WTC11 (cell line): ENCODE data around the gene BBOF1. TPM values are rescaled to one million over a fixed set of nuclear protein-coding genes. Genes with fewer than 3 reads are reported as not detected.

ENCODE experiments used
- ATAC-seq: fragments of 200-7000 bp; cut with Tn5 transposase; 2 replicates; pipeline ENCODE4 v1.10.0; 2021; ENCODE audit warnings: mild to moderate bottlenecking, moderate library complexity
- CTCF ChIA-PET: fragments of 300-600 bp; sonication (Branson Sonifier 250); formaldehyde crosslinking; loops from one replicate; lab custom pipeline; 2021; ENCODE audit warnings: antibody characterized with exemption; lab: Charles Lee
- POLR2A ChIA-PET: fragments of 350-600 bp; sonication (Branson Sonifier 250); formaldehyde crosslinking; loops from one replicate; lab custom pipeline; 2021; ENCODE audit warnings: antibody characterized with exemption; lab: Charles Lee
- DNase-seq: peaks from one replicate; pipeline ENCODE4 v3.0.0; 2021; ENCODE audit warnings: low spot score
- H3K27ac Mint-ChIP-seq: 2 replicates; pipeline ENCODE4 v1.8.0; 2021; ENCODE audit warnings: mixed read lengths
- H3K27me3 Mint-ChIP-seq: 2 replicates; pipeline ENCODE4 v1.8.0; 2021; ENCODE audit warnings: low read depth, mild to moderate bottlenecking, moderate library complexity, mixed read lengths
- H3K36me3 Mint-ChIP-seq: 2 replicates; pipeline ENCODE4 v1.8.0; 2021; ENCODE audit warnings: mixed read lengths
- H3K4me1 Mint-ChIP-seq: 2 replicates; pipeline ENCODE4 v1.8.0; 2022; ENCODE audit warnings: mixed read lengths
- H3K4me3 Mint-ChIP-seq: 2 replicates; pipeline ENCODE4 v1.8.0; 2021; ENCODE audit warnings: mild to moderate bottlenecking, moderate library complexity, mixed read lengths
- H3K9me3 Mint-ChIP-seq: 2 replicates; pipeline ENCODE4 v1.8.0; 2021; ENCODE audit warnings: mixed read lengths
- ATF1 ChIP-seq: sonication (generic); formaldehyde crosslinking; IDR thresholded peaks from 2 replicates; pipeline ENCODE4 v1.8.1; 2023; ENCODE audit warnings: mild to moderate bottlenecking, moderate library complexity, missing genetic modification reagents
- ETV6 ChIP-seq: sonication (generic); formaldehyde crosslinking; IDR thresholded peaks from 2 replicates; pipeline ENCODE4 v1.8.1; 2022; ENCODE audit warnings: mild to moderate bottlenecking, missing genetic modification reagents
- FOXP1 ChIP-seq: sonication (generic); formaldehyde crosslinking; IDR thresholded peaks from 2 replicates; pipeline ENCODE4 v1.8.0; 2022; ENCODE audit warnings: missing genetic modification reagents, mild to moderate bottlenecking, moderate library complexity, borderline replicate concordance
- FOXP4 ChIP-seq: sonication (generic); formaldehyde crosslinking; IDR thresholded peaks from 2 replicates; pipeline ENCODE4 v1.8.0; 2022; ENCODE audit warnings: mild to moderate bottlenecking, missing genetic modification reagents
- GTF2I ChIP-seq: fragments of 250-450 bp; sonication (Bioruptor Pico); conservative IDR thresholded peaks from 2 replicates; pipeline ENCODE4 v1.4.0; 2021; ENCODE audit warnings: mild to moderate bottlenecking
- HMGXB4 ChIP-seq: sonication (generic); formaldehyde crosslinking; IDR thresholded peaks from 2 replicates; pipeline ENCODE4 v1.8.1; 2023; ENCODE audit warnings: mild to moderate bottlenecking, moderate library complexity, missing genetic modification reagents
- MAX ChIP-seq: sonication (generic); formaldehyde crosslinking; IDR thresholded peaks from 2 replicates; pipeline ENCODE4 v1.8.0; 2022; ENCODE audit warnings: mild to moderate bottlenecking, missing genetic modification reagents
- MXD4 ChIP-seq: fragments of 250-450 bp; sonication (Bioruptor Pico); IDR thresholded peaks from 2 replicates; pipeline ENCODE4 v1.8.0; 2021; ENCODE audit warnings: mild to moderate bottlenecking, moderate library complexity, borderline replicate concordance
- NFATC4 ChIP-seq: fragments of 250-450 bp; sonication (Bioruptor Pico); IDR thresholded peaks from 2 replicates; pipeline ENCODE4 v1.9.0; 2021; ENCODE audit warnings: mild to moderate bottlenecking
- NFE2L1 ChIP-seq: sonication (generic); formaldehyde crosslinking; IDR thresholded peaks from 2 replicates; pipeline ENCODE4 v1.8.1; 2023; ENCODE audit warnings: missing genetic modification reagents
- PREB ChIP-seq: sonication (generic); formaldehyde crosslinking; IDR thresholded peaks from 2 replicates; pipeline ENCODE4 v1.8.1; 2022; ENCODE audit warnings: mild to moderate bottlenecking, missing genetic modification reagents, moderate library complexity, borderline replicate concordance
- RORB ChIP-seq: fragments of 250-450 bp; sonication (Bioruptor Pico); IDR thresholded peaks from 2 replicates; pipeline ENCODE4 v1.9.0; 2021; ENCODE audit warnings: mild to moderate bottlenecking
- SMAD4 ChIP-seq: sonication (generic); formaldehyde crosslinking; IDR thresholded peaks from 2 replicates; pipeline ENCODE4 v1.8.0; 2022; ENCODE audit warnings: mild to moderate bottlenecking, missing genetic modification reagents
- TEAD4 ChIP-seq: sonication (generic); formaldehyde crosslinking; IDR thresholded peaks from 2 replicates; pipeline ENCODE4 v1.8.0; 2022; ENCODE audit warnings: mild to moderate bottlenecking, missing genetic modification reagents
- ZBTB21 ChIP-seq: sonication (generic); formaldehyde crosslinking; IDR thresholded peaks from 2 replicates; pipeline ENCODE4 v1.8.1; 2023; ENCODE audit warnings: mild to moderate bottlenecking, missing genetic modification reagents, borderline replicate concordance
- ZNF121 ChIP-seq: sonication (generic); formaldehyde crosslinking; IDR thresholded peaks from 2 replicates; pipeline ENCODE4 v1.8.0; 2023; ENCODE audit warnings: missing genetic modification reagents
- ZNF232 ChIP-seq: sonication (generic); formaldehyde crosslinking; IDR thresholded peaks from 2 replicates; pipeline ENCODE4 v1.8.0; 2022; ENCODE audit warnings: mild to moderate bottlenecking, missing genetic modification reagents
- ZNF281 ChIP-seq: sonication (generic); formaldehyde crosslinking; IDR thresholded peaks from 2 replicates; pipeline ENCODE4 v1.8.0; 2023; ENCODE audit warnings: mild to moderate bottlenecking, missing genetic modification reagents
- ZNF317 ChIP-seq: sonication (generic); formaldehyde crosslinking; IDR thresholded peaks from 2 replicates; pipeline ENCODE4 v1.8.1; 2023; ENCODE audit warnings: low read depth, mild to moderate bottlenecking, moderate library complexity, missing genetic modification reagents, borderline replicate concordance
- ZNF425 ChIP-seq: fragments of 250-450 bp; sonication (Bioruptor Pico); conservative IDR thresholded peaks from 2 replicates; pipeline ENCODE4 v1.9.0; 2021; ENCODE audit warnings: mild to moderate bottlenecking
- total RNA-seq: library from RNA; stranded (reverse); gene quantifications from 3 replicates; pipeline ENCODE4 v1.2.3, GENCODE V29; 2021
- TF ChIP-seq, protein P1 (sequence below): sonication (generic); formaldehyde crosslinking; IDR thresholded peaks from 2 replicates; pipeline ENCODE4 v1.8.0; 2022; ENCODE audit warnings: mild to moderate bottlenecking, missing genetic modification reagents

The BBOF1 gene
- total RNA-seq, 1 experiment from 2014 or later, result 0.98 TPM

- H3K27me3 Mint-ChIP-seq, result no peaks in the 10 kb centered on the region
- peak overlapping the region; percentile 98 for H3K4me3 Mint-ChIP-seq
- TF ChIP-seq NFATC4 (CRISPR knock-in tag) (no peak), ETV6 (CRISPR knock-in tag) (no peak), GTF2I (CRISPR knock-in tag) (no peak), PREB (CRISPR knock-in tag) (no peak)
- TF ChIP-seq, all 79 proteins: peak for 0
- CTCF ChIA-PET, result no interaction called here
- Mint-ChIP-seq H3K9me3 (no peaks in the 10 kb centered on the region), H3K4me1 (peaks cover 14% of the 10 kb centered on the region), H3K27ac (peak overlapping the region; percentile 97), H3K36me3 (no peaks in the 10 kb centered on the region)
- POLR2A ChIA-PET, result no interaction called here
- DNase-seq (no peak), ATAC-seq (no peak)
Observed at GRCh38 chr14:74083161-74083560, 64.0 kb downstream of the BBOF1 start.

DNA sequence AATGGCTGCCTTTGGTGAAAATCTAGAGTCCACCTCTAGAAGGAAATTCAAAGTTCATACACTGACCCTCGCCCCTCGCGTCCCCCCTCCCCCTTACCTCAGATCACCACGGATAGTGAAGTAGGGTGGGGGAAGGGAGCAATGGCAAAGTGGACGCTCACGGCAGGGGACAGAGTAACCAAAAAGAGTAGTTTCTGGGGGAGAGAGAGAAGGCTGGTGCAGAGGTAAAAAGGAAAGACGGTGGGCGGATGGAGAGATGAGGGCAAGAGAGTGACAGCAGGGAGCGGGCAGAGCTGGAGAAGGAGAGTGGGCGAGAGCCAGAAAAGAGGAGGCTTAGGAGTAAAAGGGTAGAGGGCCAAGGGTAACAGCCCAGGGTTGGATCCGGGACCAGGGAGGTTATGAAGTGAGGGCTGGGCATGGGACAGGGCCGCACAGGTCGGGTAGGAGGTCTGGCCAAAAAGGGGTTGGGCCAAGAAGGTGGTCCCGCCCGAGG is 64.7 kb downstream of the BBOF1 start:
- no peak for TF ChIP-seq ZNF425 (CRISPR knock-in tag)
- peak; percentile 49; the same call in 1 of the 2 replicates for TF ChIP-seq ZBTB21 (CRISPR knock-in tag)
- no peak for TF ChIP-seq MXD4 (CRISPR knock-in tag)
- TF ChIP-seq MAX (CRISPR knock-in tag), result no peak
- no peak for TF ChIP-seq FOXP1 (CRISPR knock-in tag)
- no peak for TF ChIP-seq ZNF232 (CRISPR knock-in tag)
- TF ChIP-seq, protein P1, sequence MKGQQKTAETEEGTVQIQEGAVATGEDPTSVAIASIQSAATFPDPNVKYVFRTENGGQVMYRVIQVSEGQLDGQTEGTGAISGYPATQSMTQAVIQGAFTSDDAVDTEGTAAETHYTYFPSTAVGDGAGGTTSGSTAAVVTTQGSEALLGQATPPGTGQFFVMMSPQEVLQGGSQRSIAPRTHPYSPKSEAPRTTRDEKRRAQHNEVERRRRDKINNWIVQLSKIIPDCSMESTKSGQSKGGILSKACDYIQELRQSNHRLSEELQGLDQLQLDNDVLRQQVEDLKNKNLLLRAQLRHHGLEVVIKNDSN (CRISPR knock-in tag), result no peak
- TF ChIP-seq ZNF281, result no peak
- peak; percentile 69; the same call in 1 of the 2 replicates for TF ChIP-seq NFE2L1 (CRISPR knock-in tag)
- no peak for TF ChIP-seq FOXP4
- TF ChIP-seq ZNF121, result no peak
- TF ChIP-seq SMAD4 (CRISPR knock-in tag), result no peak
- TF ChIP-seq TEAD4 (CRISPR knock-in tag), result no peak
- TF ChIP-seq ATF1, result no peak
- TF ChIP-seq RORB (CRISPR knock-in tag), result no peak
- TF ChIP-seq HMGXB4 (CRISPR knock-in tag), result 0 out of 2 replicates have a peak, but pooled peaks have one; percentile 45
- no peak for TF ChIP-seq ZNF317 (CRISPR knock-in tag)
- DNase-seq, result peak; percentile 12
- no peak for ATAC-seq
- H3K4me1 Mint-ChIP-seq, result peaks cover 14% of the 10 kb centered on the region
- H3K27ac Mint-ChIP-seq, result peak overlapping the region; percentile 97
- H3K9me3 Mint-ChIP-seq, result no peaks in the 10 kb centered on the region
- POLR2A ChIA-PET, result interaction anchor here (1.1 kb wide), 1 partner anchor 55 kb away, joined by 3 read pairs; no protein-coding TSS in a partner anchor
- peak overlapping the region; percentile 98 for H3K4me3 Mint-ChIP-seq
- CTCF ChIA-PET, result interaction anchor here (0.5 kb wide), 1 partner anchor 220 kb away, joined by 5 read pairs; no protein-coding TSS in a partner anchor
- no peaks in the 10 kb centered on the region for H3K27me3 Mint-ChIP-seq
- no peaks in the 10 kb centered on the region for H3K36me3 Mint-ChIP-seq
